GM19467 (cell line): ENCODE data around the gene TMEM269.

ENCODE experiments used
- ATAC-seq: cut with Tn5 transposase; IDR thresholded peaks from one replicate; pipeline ENCODE4 v1.9.1; 2021; ENCODE audit warnings: mild to moderate bottlenecking, moderate library complexity; ENCODE audit not compliant: unreplicated experiment

TMEM269 gene, protein sequence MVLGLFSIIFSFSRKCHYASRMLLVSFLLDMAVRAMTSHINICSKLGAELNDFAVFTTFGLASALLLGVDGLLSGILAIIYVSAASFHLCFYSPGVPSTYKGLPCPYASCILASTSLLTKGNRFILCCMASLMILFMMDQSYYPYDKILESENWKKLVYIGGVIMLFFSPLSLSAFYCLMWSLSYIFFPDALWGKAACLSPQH

GRCh38 chr1:42784946-42785693, at the start of gene TMEM269:
TSS of gene TMEM269 (plus strand) at chr1:42784991. CDS start at chr1:42789894, 4,903 bp downstream.
- ATAC-seq: no peak

DNA sequence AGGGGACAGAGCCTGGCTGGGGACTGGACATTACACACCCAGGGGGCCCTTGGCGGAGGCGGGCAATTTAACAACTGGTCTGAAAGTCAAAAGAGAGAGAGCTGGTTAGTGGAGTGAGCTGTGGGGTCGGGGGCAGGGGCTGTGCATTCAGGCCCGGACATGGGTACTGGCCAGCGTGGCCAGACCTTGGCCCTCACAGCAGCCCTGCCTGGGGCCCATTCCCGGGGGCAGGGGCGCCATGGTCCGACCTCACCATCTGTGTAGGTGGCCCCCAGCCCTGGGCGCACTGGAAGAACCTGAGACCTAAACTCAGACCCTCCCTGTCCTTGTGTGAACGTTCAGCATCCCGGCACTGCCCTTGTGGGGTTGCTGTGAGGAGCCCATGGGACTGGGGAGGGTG, 49.7 kb upstream of the TMEM269 start:
- ATAC-seq: no peak

GRCh38 chr1:42735477-42736105, 49.2 kb upstream of the TMEM269 start:
- no peak for ATAC-seq

DNA sequence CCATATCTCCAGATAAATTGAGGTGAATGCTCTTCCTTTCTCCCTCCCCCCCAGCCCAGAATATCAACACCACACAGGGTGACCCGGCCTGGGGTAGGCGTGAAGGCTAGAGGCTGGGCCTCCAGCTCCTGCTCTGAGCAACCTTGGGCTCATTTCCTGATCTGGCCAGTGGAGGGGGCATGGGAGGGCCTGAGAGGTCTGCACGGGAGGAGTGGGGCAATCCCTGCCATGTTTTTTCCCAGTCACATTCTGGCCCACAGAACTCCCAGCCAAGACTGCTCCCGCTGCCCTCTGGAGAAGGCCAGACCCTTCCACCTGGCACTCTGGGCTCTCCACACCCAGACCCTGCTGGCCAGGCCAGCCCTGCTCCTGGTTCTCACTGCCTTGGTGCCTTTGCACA, 48.6 kb upstream of the TMEM269 start:
- no peak for ATAC-seq

DNA sequence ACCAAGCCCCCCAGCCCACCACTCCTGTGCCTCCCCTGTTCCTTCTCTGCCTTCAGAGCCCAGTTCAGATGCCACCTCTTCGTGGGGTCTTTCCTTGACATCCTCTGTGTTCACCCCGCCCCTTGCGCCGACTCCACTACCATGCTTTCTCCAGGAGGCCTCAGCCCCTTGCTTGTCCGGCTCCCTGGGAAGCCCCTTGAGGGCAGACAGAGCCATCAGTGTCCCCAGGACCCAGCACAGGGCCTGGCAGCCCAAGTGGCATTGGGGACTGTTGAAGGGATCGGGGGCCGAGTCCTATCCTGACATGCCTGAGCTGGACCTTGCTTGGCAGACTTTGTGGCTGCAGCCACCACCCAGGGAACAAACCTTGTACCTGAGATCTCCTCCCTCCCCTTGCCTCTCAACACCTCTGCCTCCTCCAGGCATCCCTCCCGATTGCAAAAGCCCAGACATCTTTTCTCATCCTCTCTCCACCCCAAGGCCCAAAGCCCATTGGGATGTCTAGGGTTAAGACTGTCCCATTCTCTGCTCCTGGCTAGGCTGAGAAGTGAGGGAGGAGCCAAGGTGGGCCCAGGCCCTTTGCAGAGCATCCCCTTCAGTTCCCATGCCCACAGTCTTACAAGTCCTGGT, 48.1 kb upstream of the TMEM269 start:
- no peak for ATAC-seq

DNA sequence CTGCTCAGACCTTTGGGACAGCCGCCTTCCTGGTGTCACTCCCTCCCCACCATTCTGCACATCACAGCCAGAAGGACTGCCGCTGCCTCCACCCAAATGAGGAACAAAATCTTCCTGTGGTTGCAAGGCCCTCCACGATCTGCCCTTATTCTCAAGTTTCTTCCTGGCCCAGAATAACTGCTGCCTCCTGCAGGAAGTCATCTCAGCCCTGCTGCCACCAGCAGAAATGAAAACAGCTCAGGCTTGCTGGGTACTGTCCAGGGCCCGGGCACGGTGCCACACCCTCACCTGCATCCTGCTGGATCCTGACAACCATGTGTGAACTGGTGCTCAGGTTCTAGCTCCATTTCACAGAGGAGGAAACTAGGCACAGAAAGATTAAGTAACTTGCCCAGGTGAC, 47.5 kb upstream of the TMEM269 start:
- no peak for ATAC-seq

GRCh38 chr1:42737986-42738677, 46.7 kb upstream of the TMEM269 start:
- no peak for ATAC-seq

- no peak for ATAC-seq
Measured at GRCh38 chr1:42738678-42739226, 46.0 kb upstream of the TMEM269 start.

GRCh38 chr1:42739753-42740700, 44.8 kb upstream of the TMEM269 start, which contains the start of gene CLDN19:
TSS of gene CLDN19 (minus strand) at chr1:42740236. CDS start at chr1:42740063, 173 bp downstream.
- ATAC-seq: no peak

DNA sequence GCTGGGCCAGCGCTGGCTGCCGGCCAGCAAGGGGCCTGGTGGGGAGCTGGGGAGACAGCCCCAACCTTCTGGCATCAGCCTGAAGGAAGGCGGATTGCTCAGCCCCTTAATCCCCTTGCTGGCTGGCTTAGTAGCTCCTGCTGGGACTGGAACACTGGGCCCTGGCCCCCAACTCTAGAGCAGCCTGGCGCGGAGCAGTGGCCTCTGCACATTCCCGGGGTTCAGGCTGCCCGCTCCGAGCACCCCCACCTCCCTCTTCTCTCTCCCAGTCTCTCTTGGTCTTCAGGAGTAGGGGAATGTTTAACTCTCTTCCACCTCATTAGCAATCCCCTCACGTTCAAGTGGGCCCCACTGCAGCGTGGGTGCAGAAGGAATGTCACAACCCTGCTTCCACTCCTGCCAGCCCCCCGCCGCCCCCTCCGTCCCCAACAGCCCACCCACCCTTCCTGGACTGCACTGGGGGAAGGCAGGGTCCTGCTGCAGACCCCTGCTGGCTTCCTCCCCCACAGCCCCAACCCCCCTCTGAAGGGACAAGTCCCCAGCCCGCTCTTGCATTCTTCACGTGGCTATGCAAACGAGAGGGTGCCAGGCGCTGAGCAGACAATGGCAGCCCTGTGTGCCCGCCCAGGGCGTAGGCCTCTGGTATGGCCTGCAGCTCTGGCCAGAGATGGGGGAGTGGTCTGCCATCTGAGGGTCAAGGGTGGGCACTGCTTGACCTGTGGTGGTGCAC, 43.8 kb upstream of the TMEM269 start:
- no peak for ATAC-seq

GRCh38 chr1:42741706-42742105, 43.1 kb upstream of the TMEM269 start:
- no peak for ATAC-seq

DNA sequence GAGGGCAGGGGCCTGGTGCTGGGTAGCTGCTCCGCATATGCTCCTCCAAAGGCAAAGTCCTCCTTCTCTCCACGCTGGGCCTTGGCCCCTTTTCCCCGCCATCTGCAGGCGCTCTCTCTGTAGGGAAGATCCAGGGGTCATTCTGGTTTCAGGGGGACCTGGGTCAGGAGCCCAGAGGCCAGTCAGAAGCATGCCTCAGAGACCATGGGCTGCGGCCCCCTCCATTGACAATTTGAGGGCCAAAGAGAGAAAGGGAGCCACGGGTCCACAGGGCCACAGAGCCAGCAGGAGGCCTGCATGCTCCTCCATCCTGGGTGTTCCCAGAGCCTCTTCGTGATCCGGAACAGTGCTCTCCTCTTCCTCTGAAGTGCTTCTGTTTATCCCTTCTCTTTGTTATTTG, 42.6 kb upstream of the TMEM269 start:
- no peak for ATAC-seq

- no peak for ATAC-seq
Measured at GRCh38 chr1:42742617-42743316, 42.0 kb upstream of the TMEM269 start.

DNA sequence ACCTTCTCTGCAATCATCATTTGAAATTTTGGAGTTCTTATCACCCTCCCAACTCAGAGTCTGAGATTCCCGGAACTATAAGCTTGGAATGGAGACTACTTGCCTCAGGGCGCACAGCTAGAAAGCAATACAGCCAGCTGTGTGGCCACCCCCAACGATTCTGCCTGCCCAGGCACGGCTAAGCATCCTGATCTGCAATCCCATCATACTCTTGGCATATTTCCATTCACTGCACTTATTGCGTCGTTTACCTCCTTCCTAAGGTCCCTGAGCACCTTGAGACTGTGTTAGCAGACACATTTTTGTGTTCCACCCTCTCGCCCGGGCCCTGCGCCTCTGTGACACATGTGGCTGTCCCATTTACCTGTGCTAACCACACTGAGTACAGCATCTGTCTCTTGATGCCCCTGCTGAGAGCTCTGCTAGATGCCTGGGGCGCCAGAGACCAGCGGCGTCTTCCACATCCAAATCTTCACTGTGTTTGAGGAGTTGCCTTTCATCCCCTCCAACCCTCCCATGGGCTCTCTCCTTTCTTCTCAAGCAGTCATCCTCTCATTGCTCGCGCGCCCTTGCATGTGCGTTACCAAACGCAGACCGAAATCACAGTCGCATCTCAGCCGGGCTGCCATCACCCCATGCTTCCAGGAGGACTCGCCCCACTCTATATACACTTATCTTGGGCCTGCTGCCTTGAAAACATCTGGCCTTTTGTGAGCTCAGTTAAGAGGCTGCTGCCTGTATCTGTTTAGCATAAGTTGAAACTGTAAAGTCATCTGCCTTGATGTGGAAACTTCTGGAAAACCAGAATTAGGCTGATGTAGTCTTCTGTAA, 41.3 kb upstream of the TMEM269 start:
- ATAC-seq: no peak

DNA sequence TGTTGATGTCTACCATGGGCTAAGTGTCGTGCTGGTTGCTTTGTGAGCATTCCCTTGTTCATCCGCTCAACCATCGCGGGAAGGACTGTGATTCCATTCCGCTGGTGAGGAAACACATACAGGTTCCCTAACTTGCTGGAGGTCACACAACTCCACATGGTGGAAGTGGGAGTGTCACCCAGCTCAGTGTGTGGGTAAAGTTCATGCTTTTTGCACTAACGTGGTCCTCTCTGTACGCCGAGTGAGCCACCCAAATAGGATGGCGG, 40.7 kb upstream of the TMEM269 start:
- no peak for ATAC-seq

- no peak for ATAC-seq
Measured at GRCh38 chr1:42745851-42746250, 38.9 kb upstream of the TMEM269 start.

DNA sequence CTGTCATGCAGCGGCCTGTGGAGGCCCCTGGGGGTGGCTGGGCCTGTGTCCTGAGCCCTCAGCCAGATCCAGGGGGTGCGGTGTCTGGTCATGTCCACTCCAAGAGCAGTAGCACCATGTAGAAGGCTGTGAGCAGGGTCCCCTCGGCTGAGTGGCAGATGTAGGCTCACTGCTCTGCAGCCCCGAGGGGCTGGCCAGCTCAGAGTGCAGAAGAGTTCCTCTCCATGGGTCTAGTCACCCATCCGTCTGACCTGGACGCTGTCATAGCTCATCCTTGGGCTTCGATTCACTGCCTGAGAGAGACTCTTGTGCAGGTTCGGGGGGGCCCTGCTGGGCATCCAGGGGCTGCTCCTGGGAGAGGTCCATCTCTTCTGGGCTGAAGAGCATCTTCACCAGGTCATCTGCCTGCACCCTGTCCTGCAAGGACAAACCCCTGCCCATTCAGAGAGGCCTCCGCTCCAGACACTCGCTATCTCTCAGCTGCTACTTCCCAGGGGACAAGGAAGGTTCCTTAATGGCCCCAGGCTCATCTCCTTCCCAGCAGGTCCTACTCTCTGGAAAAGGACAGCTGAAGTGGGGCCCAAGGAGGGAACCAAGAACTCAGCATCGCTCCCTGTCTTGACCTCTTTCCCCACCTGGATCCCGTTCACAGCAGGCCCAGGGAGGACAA, 38.2 kb upstream of the TMEM269 start:
- no peak for ATAC-seq
